Psoas muscle (tissue), 8 donors: Measurements from ENCODE around the gene MNX1. TPM values are rescaled to one million over a fixed set of nuclear protein-coding genes. Genes with fewer than 3 reads are reported as not detected.

Experiments used
- ATAC-seq, 4 donors: fragments of 200-7000 bp; cut with Tn5 transposase; one replicate each; pipeline ENCODE4 v1.9.1; 2020; ENCODE audit warnings: moderate library complexity in 3 of 4, mild to moderate bottlenecking in 2 of 4
- DNase-seq, 2 donors: peaks; one replicate each; pipeline ENCODE4 v3.0.0-alpha.2; 2020
- H3K27ac ChIP-seq: fragments of 200-600 bp; one replicate; pipeline ENCODE4 v1.8.0; 2022
- H3K27me3 ChIP-seq, 3 donors: fragments of 200-600 bp in 1 of 3; one replicate each; pipeline versions ENCODE4 v1.6.1 to v1.8.0; 2013 to 2022; ENCODE audit warnings: low read length in 2 of 3, mild to moderate bottlenecking in 2 of 3, moderate library complexity in 1 of 3; ENCODE audit not compliant: insufficient read depth in 3 of 3
- H3K36me3 ChIP-seq, 2 donors: fragments of 200-600 bp in 1 of 2; one replicate each; pipeline versions ENCODE4 v1.6.1 to v1.8.0; 2013 to 2022; ENCODE audit warnings: low read depth in 1 of 2, mild to moderate bottlenecking in 1 of 2, moderate library complexity in 1 of 2; ENCODE audit not compliant: insufficient read depth in 1 of 2
- H3K4me1 ChIP-seq: fragments of 200-600 bp; one replicate; pipeline ENCODE4 v1.8.0; 2022
- H3K4me3 ChIP-seq: fragments of 200-600 bp; one replicate; pipeline ENCODE4 v1.8.0; 2022; ENCODE audit warnings: mild to moderate bottlenecking
- H3K9me3 ChIP-seq: fragments of 200-600 bp; one replicate; pipeline ENCODE4 v1.8.0; 2022
- WGBS, 3 donors: extraction: QIAGEN DNeasy Blood & Tissue Kit; methylation state at CpG; one replicate each; pipeline versions ENCODE4 v1.1.6 to v1.1.7; 2013; 5-methylcytosine and 5-hydroxymethylcytosine counted together
- intact Hi-C, 2 donors: fragments of 100-400 bp; cut with DNase I; formaldehyde crosslinking; loops; one replicate each; pipeline versions ENCODE4 v1.11.0 to v1.14.2; 2022
- polyA plus RNA-seq, 3 donors: library from polyadenylated mRNA; stranded (reverse); fragments of 200-250 nt; gene quantifications; one replicate each; pipeline ENCODE4 v1.2.3, GENCODE V29; 2013
- total RNA-seq, 4 donors: library from RNA; stranded (reverse); fragmentation: NEBNext Ultra II Directional in 2 of 4; extraction: Animal tissue kit (Norgen Biotek cat#: 25700) in 2 of 4; gene quantifications; one replicate each; pipeline versions ENCODE4 v1.2.1 to v1.2.4, GENCODE V29; 2021 to 2023
- TF ChIP-seq, protein P1 (sequence below): fragments of 200-600 bp; IDR thresholded peaks from one replicate; pipeline ENCODE4 v1.8.0; 2022; ENCODE audit warnings: antibody characterized with exemption
- donor health status: healthy with polysubstance abuse.
- donor health status: DM: no; HTN: no; CAD: no; lungs with moderate emphysema.
- donor health status: Bipolar disorder and iron deficiency.
- donor health status: healthy.
- donor health status: DM: yes; HTN: yes; CAD: no.
- donor health status: DM: no; HTN: no; CAD: no.
- donor health status: DM: no; HTN: no; CAD: no.
- donor health status: DM: yes; HTN: yes; CAD: no.

Gene MNX1
- total and polyA plus RNA-seq, 7 donors: not detected

DNA sequence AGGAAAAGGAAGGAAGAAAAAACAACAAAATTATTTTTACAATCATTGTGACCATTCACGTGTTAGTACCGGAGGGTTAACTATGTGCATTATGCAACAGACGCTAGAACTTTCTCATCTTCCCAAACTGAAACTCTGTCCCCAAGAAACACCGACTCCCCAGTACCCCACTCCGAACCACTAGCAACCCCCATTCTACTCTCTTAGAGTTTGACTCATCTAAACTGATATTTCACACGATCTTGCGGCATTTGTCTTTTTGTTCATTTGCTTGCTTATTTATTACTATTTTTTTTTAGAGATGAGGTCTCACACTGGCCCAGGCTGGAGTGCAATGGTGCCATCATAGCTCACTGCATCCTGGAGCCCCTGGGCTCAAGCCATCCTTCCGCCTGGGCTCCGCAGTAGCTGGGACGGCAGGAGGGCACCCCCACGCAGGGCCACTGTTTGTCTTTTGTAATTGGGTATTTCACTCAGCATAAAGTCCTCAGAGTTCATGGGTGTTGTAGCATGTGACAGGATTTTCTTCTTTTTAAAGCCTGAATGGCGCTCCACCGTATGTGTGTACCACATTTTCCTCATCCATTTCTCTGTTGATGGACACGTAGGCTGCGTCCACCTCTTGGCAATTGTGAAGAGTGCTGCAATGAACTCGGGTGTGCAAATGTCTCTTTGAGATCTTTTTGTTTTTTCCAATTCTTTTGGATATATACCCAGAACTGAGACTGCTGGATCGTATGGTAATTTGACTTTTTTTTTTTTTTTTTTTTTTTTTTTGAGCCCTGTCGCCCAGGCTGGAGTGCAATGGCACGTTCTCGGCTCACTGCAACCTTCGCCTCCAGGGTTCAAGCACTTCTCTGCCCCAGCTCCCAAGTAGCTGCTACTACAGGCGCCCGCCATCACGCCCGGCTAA lies 9.5 kb downstream of the MNX1 start:
- 9 to 12% (median 9%) methylated on average over 25 of the region's 25 CpGs for whole genome bisulfite sequencing, 3 donors
- ATAC-seq: no peak

DNA sequence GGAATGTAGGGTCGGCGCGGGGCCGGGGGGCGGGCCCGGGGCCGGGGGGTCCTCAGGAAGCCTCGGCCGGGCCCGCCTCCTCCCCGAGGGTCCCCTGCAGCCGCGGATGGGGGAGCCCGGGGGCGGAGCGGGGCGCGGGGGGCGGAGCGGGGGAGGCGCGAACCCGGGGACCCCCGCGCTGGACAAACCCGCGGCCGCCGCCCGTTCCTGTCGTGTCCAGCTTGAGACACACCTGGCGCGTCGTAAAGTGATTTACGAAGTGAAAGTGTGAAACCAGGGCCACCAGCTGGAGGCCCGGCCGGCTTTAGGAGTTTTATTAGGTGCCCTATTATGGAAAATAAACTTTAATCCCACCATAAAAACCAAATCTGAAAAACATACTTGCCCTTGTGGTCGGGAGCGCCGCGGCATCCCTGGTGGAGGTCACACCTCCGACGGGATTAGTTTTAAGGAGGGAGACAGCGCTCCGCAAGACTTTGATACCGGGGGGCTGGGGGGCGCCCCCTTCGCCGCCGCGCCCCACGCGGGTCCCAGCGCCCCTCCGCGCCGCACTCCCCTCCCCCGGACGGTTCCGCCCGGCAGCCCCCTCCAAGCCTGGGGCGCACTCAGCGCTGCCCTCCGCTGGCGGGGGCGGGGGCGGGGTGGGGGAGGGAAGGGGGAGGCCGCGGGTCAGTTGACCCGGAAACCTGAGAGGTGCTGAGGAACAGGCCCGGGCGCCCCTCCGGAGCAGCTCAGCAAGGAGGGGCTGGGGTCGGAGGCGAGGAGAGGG lies 10.3 kb downstream of the MNX1 start:
- peak overlapping the region; percentile 52 for H3K4me3 ChIP-seq
- TF ChIP-seq, protein P1, sequence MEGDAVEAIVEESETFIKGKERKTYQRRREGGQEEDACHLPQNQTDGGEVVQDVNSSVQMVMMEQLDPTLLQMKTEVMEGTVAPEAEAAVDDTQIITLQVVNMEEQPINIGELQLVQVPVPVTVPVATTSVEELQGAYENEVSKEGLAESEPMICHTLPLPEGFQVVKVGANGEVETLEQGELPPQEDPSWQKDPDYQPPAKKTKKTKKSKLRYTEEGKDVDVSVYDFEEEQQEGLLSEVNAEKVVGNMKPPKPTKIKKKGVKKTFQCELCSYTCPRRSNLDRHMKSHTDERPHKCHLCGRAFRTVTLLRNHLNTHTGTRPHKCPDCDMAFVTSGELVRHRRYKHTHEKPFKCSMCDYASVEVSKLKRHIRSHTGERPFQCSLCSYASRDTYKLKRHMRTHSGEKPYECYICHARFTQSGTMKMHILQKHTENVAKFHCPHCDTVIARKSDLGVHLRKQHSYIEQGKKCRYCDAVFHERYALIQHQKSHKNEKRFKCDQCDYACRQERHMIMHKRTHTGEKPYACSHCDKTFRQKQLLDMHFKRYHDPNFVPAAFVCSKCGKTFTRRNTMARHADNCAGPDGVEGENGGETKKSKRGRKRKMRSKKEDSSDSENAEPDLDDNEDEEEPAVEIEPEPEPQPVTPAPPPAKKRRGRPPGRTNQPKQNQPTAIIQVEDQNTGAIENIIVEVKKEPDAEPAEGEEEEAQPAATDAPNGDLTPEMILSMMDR: no peak
- H3K27me3 ChIP-seq: peaks cover 0 to 93% (median 39%) of the 10 kb centered on the region in 3 donors
- 0 to 1% (median 1%) methylated on average over 49 to 75 of the region's 75 CpGs for WGBS, 3 donors
- peaks cover 28% of the 10 kb centered on the region for H3K4me1 ChIP-seq
- H3K9me3 ChIP-seq: no peaks in the 10 kb centered on the region
- intact Hi-C loops: no loop called here
- DNase-seq (no peak), ATAC-seq (no peak)
- no peak overlapping the region for H3K27ac ChIP-seq
- no peaks in the 10 kb centered on the region for H3K36me3 ChIP-seq

More for the DNA sequence above, 9.5 kb downstream of the MNX1 start:
- DNase-seq: no peak
- no peaks in the 10 kb centered on the region for H3K36me3 ChIP-seq
- peak overlapping the region; percentile 52 for H3K4me3 ChIP-seq
- TF ChIP-seq, protein P1: no peak
- intact Hi-C loops: no loop called here
- no peak overlapping the region for H3K27ac ChIP-seq
- no peaks in the 10 kb centered on the region for H3K9me3 ChIP-seq
- H3K4me1 ChIP-seq: peaks cover 30% of the 10 kb centered on the region
- H3K27me3 ChIP-seq: peaks cover 0 to 99% (median 44%) of the 10 kb centered on the region in 3 donors

DNA sequence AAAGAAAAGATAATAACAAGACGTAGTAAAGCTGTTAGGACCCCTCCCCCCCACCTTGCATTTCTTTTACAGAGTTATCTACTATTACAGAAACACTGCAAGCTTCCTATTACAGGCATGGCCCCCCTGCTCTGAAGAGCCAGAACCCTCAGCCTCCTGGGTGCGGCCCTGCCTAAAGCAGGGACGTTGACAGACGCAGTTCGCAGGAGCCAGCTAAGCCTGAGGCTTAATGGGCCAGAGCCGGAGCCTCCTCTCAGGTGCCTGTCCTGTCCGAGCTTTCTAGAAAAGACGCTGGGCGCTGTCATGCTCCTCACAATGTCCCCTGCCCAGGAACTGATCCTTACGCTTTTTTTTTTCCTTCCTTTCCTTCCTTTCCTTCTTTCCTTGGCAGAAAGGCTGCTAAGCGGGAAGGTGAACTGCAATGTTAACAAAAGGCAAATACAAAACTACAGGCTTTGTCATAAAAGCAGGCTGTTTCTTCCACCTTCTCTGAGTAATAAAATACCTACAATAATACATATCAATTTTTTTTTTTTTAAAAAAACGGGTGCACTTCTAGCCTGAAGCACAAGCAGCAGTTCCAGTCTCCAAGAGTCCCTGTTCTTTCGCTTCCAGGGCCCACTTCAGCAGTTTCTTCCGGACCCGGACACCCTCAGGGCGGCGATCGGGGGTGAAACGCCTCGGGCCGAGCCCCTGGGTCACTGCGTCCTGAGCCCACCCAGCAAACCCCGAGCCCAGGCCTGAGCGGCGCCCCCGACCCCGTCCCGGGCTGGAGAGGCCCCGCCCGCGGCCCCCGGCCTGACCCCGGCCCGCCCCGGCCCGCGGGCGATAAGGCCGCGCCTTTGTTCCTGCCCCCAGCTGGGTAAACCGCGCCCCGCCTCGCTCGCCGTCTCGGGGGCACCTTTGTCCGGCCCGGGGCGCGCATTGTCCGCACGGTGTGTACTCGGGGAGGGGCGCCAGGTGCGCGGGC lies 11.2 kb downstream of the MNX1 start:
- 18 to 24% (median 23%) methylated on average over 39 to 57 of the region's 57 CpGs for WGBS, 3 donors
- Histone ChIP-seq H3K27ac (no peak overlapping the region), H3K4me1 (peaks cover 20% of the 10 kb centered on the region), H3K9me3 (no peaks in the 10 kb centered on the region), H3K36me3 (no peaks in the 10 kb centered on the region), H3K4me3 (peak overlapping the region; percentile 52), H3K27me3 (peaks cover 0 to 90% (median 33%) of the 10 kb centered on the region in 3 donors)
- intact Hi-C loops: no loop called here
- TF ChIP-seq, protein P1: no peak
- no peak for ATAC-seq
- no peak for DNase-seq

DNA sequence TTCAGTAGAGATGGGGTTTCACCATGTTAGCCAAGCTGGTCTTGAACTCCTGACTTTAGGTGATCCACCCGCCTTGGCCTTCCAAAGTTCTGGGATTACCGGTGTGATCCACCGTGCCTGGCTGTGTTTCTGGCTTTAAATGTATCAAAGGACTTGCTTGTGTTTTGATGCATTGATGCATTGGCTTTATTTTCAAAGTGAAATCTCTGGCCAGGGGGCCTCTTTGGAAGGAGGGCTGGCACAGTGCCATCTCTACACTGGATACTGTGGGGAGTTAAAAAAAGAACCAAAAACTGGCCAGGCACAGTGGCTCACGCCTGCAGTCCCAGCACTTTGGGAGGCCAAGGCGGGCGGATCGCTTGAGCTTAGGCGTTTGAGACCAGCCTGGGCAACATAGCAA lies 16.0 kb downstream of the MNX1 start:
- peaks cover 0 to 52% (median 13%) of the 10 kb centered on the region in 3 donors for H3K27me3 ChIP-seq
- ATAC-seq: no peak

More for the DNA sequence above, 16.0 kb downstream of the MNX1 start:
- no peak for DNase-seq
- WGBS, 3 donors: 80 to 81% (median 81%) methylated on average over 8 of the region's 8 CpGs
- TF ChIP-seq, protein P1: no peak
- intact Hi-C loops: no loop called here
- Histone ChIP-seq H3K9me3 (no peaks in the 10 kb centered on the region), H3K4me1 (no peaks in the 10 kb centered on the region), H3K27ac (no peak overlapping the region), H3K36me3 (no peaks in the 10 kb centered on the region), H3K4me3 (no peak overlapping the region)
